Occipital lobe (tissue), 2 donors: ENCODE measurements around the gene NSF. TPM values are rescaled to one million over a fixed set of nuclear protein-coding genes. Genes with fewer than 3 reads are reported as not detected.

ENCODE experiments used
- DNase-seq: peaks from one replicate; lab custom pipeline; 2025; lab: John Stamatoyannopoulos, UW
- total RNA-seq: library from RNA; depleted of rRNA; stranded (reverse); fragments of >200 nt; gene quantifications from one replicate; pipeline ENCODE4 v1.2.3, GENCODE V29; 2014

Gene NSF
- total RNA-seq, 1 donor from 2014 or later, result 64.6 TPM

DNA sequence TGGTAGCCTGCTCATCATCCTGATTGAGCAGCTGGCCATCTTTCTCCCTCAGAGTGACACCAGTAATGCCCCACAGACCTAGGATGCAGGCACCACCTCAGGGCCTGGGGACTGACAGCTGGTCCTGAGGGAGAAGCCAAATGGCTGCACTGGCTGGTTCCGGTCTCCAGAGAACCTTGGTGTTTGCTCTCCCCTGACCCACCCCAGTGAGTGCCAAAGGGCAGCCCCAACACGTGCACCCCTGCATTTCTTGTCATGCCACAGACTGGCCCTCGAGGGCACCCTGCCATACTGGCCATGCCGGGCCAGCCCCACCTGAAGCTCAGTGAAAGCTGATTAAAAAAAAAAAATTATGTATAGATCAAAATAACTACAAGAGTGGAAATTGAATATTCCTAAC, 127.5 kb downstream of the NSF start:
- no peak for DNase-seq

DNA sequence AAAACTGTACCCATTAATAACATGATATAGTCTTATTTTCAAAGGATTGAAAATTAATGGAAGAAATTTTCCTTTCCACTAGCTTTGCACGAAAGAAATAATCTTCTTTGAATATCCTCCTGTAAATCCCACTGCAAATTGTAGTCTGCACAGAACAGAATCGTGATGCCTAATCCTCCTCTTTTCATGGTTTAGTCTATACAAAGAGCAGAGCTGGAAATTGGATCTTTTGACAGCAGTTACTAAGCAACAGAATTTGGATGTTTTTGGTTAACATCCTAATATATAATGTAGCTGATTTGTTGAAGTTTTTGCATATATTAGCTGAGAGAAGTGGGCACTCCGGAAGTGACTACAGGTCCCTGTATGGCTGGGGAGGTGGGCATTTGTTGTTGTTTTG, 129.4 kb downstream of the NSF start:
- no peak for DNase-seq

GRCh38 chr17:46720408-46720807, 129.9 kb downstream of the NSF start:
- no peak for DNase-seq

GRCh38 chr17:46722662-46723285, 132.3 kb downstream of the NSF start:
- no peak for DNase-seq

GRCh38 chr17:46726206-46726605, 135.7 kb downstream of the NSF start:
- no peak for DNase-seq

DNA sequence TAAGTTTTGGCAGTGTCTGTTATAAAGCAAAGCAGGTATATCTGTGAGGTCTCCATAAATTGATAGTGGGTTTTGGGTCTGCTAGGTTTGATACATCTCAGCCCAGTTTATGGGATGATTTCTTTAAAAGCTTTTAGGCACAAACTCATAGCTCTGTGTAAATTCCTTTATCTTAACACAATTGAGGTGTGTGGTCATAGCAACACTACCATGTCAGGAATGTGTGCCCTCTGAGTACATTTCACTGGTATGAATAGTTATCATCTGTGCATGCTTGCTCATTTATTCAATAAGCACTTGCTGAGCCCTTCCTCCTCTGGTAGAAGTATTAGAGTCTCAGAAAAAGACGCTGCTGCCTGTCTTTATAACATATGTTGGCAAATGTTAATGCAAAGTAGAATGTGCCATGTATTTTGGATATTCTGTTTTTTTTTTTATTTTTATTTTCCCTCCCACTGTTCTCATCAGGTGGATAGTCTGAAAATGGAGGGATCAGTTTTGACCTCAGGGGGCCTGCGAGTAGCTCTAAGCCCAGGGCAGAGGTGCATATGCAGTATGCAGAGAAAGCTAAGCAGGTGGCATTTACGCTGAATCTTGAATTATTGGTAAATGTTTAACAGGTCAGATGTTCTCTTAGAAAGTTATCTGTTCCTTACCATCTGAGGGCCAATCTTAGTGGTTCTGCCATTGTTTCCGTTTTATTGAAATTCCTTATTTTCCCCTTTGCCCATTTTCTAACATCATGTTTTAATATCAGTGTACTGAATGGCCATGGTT, 137.3 kb downstream of the NSF start:
- no peak for DNase-seq

DNA sequence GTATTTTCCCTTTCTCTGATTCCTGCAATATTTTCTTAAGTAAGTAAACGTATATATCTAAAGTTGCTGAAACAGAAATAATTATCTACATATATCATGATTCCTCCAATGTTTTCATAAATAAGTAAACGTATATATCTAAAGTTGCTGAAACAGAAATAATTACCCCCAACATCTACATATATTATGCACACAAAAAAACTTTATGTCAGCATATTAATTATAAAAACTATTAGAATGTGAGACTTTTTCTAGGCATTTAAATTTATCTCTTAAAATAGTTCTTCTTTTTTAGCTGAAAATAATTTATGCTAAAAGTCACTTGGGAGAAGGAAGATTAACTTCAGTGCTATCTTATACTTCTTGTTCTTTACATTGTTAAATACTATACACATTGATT, 139.6 kb downstream of the NSF start:
- no peak for DNase-seq

- no peak for DNase-seq
These were observed 140.2 kb downstream of the NSF start for GRCh38 chr17:46730679-46731078.

- DNase-seq, result no peak
These were observed 141.7 kb downstream of the NSF start for GRCh38 chr17:46732160-46732559.

DNA sequence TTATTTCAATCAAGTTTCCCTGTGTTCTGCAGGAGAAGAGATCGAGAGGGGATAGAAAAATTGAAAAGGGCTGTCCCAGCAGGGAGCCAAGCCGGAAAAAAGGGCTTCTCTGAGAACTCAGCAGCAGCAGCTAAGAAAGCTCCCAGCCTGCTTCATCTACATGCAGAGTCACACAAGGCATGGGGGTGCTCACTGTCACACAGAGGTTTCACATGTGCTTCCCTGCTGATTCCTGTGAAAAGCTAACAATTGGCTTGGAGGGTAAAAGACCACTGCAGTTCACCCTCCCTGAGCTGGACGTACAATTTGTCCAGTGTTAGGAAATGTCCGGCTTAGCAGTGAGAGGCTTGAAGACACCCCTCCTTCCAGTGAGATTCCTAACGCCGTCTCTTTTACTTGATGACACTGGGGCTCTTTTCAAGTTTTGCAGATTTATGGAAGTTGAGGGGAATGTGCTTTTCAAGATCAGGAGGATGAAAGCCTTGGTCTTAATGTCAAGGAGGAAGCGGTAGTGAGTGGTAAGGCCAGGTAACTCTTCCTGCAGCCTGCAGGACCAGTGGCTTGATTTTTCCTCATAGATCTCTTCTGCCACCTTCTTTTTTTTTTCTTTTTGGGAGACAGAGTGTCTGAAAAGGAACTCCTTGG, 142.4 kb downstream of the NSF start:
- DNase-seq, result no peak

- no peak for DNase-seq
These were observed 143.5 kb downstream of the NSF start for GRCh38 chr17:46733837-46734475.

GRCh38 chr17:46736100-46736499, 145.6 kb downstream of the NSF start:
- DNase-seq, result no peak

GRCh38 chr17:46737326-46737725, 146.9 kb downstream of the NSF start:
- DNase-seq, result no peak

- no peak for DNase-seq
These were observed 148.1 kb downstream of the NSF start for GRCh38 chr17:46738544-46738943.

DNA sequence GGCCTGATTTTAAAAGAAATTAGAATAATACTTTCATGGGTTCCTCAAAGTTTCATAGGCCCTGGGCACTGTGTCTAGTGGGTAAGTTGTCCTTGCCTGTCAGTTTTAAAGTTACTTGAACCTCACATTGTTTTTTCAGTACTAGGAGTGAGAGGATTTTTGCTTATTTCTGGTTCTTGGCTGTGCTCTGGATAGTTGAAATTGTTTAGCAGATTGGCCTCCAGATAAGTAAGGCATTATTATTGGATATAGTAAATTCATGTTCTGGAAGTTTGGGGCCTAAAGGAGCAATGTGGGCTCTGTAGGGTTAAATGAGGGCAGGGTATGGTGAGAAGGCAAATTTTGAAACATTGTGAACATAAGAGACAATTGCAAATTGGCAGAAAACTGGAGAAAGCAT, 149.5 kb downstream of the NSF start:
- DNase-seq, result no peak

DNA sequence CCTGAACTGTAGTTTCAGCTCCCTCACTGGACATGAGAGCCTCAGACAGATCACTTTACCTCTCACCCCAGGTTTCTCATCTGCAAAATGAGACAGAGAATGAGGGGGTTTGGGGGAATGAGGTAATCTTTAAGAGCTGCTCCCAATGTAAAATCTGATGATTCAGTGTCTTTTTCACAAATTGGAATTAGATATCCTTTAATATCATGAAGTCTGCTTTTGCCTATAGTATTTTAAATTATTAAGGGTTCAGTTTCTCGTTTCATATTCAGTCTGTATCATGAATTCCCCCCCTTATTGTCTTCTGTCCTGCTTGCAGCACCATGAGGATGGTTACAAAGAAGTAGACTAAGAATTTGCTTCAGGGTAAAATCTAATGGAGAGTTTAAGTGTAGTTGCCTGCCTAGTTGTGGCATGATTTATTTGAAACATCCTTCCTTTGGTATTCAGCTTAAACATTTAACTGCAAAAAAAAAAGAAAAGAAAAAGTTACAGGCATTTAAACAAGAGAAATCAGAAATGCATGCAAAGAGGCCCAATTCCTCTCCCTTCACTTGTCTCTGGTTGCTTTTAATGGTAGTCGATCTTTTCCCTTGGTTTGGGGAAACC, 150.8 kb downstream of the NSF start:
- DNase-seq, result no peak

GRCh38 chr17:46742565-46743270, 152.2 kb downstream of the NSF start:
- no peak for DNase-seq

DNA sequence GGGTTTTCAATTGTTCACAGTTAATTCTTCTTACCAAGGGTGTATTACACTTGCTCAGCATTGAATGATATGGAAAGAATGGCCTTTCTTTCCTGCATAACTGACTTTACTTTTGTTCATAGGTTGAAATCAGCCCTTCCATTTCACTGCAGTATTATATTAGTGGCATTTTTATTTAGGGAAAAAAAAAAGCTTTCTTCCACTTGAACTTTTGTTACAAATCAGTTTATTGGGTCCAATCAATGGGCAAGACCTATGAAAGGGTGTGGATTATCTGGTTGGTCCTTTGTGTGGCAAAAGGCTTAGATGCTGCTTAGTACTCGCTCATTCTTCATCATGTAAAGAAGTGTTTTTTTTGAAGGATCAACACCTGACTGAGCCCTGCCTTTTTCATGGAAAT, 154.0 kb downstream of the NSF start:
- no peak for DNase-seq

DNA sequence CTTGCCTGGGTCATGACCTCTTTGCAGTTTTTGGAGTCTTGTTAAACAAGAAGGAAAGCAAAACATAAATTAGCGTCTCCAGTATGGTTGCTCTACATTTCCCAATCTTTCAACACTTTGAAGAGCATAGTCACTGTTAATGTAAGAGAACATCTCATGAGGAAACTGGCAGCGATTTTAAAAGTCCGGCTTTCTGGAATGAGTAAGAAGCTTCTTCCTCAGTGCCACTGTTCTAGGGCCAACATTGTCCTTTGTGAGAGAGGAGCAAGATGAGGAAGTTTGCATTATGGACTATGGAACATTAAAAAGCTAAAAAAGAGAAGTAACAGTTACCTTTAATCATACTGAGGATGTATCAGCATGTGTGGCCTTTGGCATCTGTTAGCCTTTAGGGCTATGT, 154.9 kb downstream of the NSF start:
- DNase-seq, result no peak

DNA sequence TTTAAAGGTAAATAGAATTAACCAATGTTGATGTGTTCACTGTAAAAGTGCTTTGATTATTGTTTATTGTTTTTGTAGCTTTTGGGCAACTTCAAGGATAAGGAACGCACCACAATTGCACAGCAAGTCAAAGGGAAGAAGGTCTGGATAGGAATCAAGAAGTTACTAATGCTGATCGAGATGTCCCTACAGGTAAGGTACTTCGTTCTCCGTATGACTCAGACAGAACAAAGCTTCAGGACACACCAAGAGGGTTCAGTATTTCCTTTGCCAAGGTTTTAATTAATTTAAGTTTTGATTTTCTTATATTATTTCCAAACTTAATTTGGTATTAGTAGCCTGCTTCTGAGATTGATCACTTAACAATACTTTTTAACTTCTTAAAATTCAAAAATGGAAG, 161.0 kb downstream of the NSF start:
- DNase-seq, result no peak

GRCh38 chr17:46753776-46754175, 163.3 kb downstream of the NSF start:
- DNase-seq, result no peak
